K562 (cell line): Measurements from ENCODE around the gene TXNL4A. TPM values are rescaled to one million over a fixed set of nuclear protein-coding genes. Genes with fewer than 3 reads are reported as not detected.

Experiments used
- ATF1 ChIP-seq, 2 experiments: fragments of 450-650 bp in 1 of 2; IDR thresholded peaks; 2 replicates each; pipeline ENCODE4 v1.6.1; 2016; ENCODE audit warnings: missing compliant biosample characterization in 1 of 2, missing genetic modification characterization in 1 of 2
- CSDE1 ChIP-seq, 2 experiments: fragments of 450-650 bp; IDR thresholded peaks; 2 replicates each; pipeline ENCODE4 v1.6.1; 2016; ENCODE audit warnings: mild to moderate bottlenecking in 1 of 2
- E2F6 ChIP-seq, 2 experiments: IDR thresholded peaks; 2 replicates each; pipeline ENCODE4 v1.6.1; 2011; ENCODE audit warnings: borderline replicate concordance in 1 of 2, control low read depth in 1 of 2, low read depth in 1 of 2, low read length in 1 of 2, mild to moderate bottlenecking in 1 of 2, mixed read lengths in 1 of 2, moderate library complexity in 1 of 2; ENCODE audit not compliant: insufficient read depth in 1 of 2, insufficient read length in 1 of 2, poor library complexity in 1 of 2, severe bottlenecking in 1 of 2; ENCODE audit errors: extremely low read depth in 1 of 2
- ESRRB ChIP-seq: fragments of 250-450 bp; sonication (Bioruptor Pico); IDR thresholded peaks from 2 replicates; pipeline ENCODE4 v1.5.0; 2020; ENCODE audit warnings: mild to moderate bottlenecking, moderate library complexity, borderline replicate concordance
- HMGN3 ChIP-seq: IDR thresholded peaks from 2 replicates; pipeline ENCODE4 v1.6.1; 2011; ENCODE audit warnings: borderline replicate concordance, low read depth, mild to moderate bottlenecking, mixed read lengths, low read length; ENCODE audit not compliant: insufficient read length; ENCODE audit errors: extremely low read depth
- ILK ChIP-seq: fragments of 450-650 bp; IDR thresholded peaks from 2 replicates; pipeline ENCODE4 v1.6.1; 2016; ENCODE audit warnings: missing genetic modification characterization, low read depth, mild to moderate bottlenecking, missing compliant biosample characterization, moderate library complexity, borderline replicate concordance
- JUN ChIP-seq, 2 experiments: sonication (generic) in 1 of 2; formaldehyde crosslinking in 1 of 2; IDR thresholded peaks; 2 replicates each; pipeline versions ENCODE4 v1.6.1 to v1.8.0; 2012 to 2022; ENCODE audit warnings: borderline replicate concordance in 2 of 2, mild to moderate bottlenecking in 2 of 2, improper control_type of control experiment in 1 of 2, low read depth in 1 of 2, low read length in 1 of 2, missing genetic modification reagents in 1 of 2
- MTA3 ChIP-seq: fragments of 450-650 bp; formaldehyde crosslinking; IDR thresholded peaks from 2 replicates; pipeline ENCODE4 v1.6.1; 2017; ENCODE audit warnings: mild to moderate bottlenecking, borderline replicate concordance
- MYBL2 ChIP-seq, 2 experiments: fragments of 450-650 bp in 1 of 2; sonication (generic) in 1 of 2; formaldehyde crosslinking in 1 of 2; IDR thresholded peaks; 2 replicates each; pipeline versions ENCODE4 v1.6.1 to v1.8.1; 2017 to 2022; ENCODE audit warnings: borderline replicate concordance in 1 of 2, inconsistent platforms in 1 of 2, low read depth in 1 of 2, mild to moderate bottlenecking in 1 of 2, missing genetic modification reagents in 1 of 2, moderate library complexity in 1 of 2
- NCOR1 ChIP-seq: fragments of 450-650 bp; IDR thresholded peaks from 2 replicates; pipeline ENCODE4 v1.6.1; 2016; ENCODE audit warnings: mild to moderate bottlenecking, moderate library complexity
- NONO ChIP-seq, 2 experiments: fragments of 200-400 bp in 1 of 2; fragments of 450-650 bp in 1 of 2; formaldehyde crosslinking in 1 of 2; IDR thresholded peaks; 2 replicates each; pipeline ENCODE4 v1.6.1; 2017; ENCODE audit warnings: low read depth in 2 of 2, mild to moderate bottlenecking in 2 of 2, moderate library complexity in 2 of 2, low read length in 1 of 2
- POLR2A ChIP-seq: fragments of 450-650 bp; conservative IDR thresholded peaks from 2 replicates; pipeline ENCODE4 v1.6.1; 2016
- POLR2AphosphoS5 ChIP-seq: IDR thresholded peaks from 2 replicates; pipeline ENCODE4 v1.6.1; 2011; ENCODE audit warnings: mild to moderate bottlenecking, low read depth, low read length, moderate library complexity; ENCODE audit not compliant: control insufficient read depth, insufficient read depth
- SLC30A9 ChIP-seq: fragments of 250-450 bp; sonication (Bioruptor Pico); IDR thresholded peaks from 2 replicates; pipeline ENCODE4 v1.8.0; 2022; ENCODE audit warnings: mild to moderate bottlenecking, moderate library complexity
- SMAD4 ChIP-seq: fragments of 250-450 bp; sonication (Bioruptor Pico); conservative IDR thresholded peaks from 2 replicates; pipeline ENCODE4 v1.8.0; 2021; ENCODE audit warnings: inconsistent platforms, mild to moderate bottlenecking, moderate library complexity
- TAF1 ChIP-seq: IDR thresholded peaks from 2 replicates; pipeline ENCODE4 v1.6.1; 2011; ENCODE audit warnings: mild to moderate bottlenecking, low read length, moderate library complexity; ENCODE audit not compliant: insufficient read depth, control insufficient read depth, severe bottlenecking; ENCODE audit errors: extremely low read depth
- TARDBP ChIP-seq: fragments of 450-650 bp; IDR thresholded peaks from 2 replicates; pipeline ENCODE4 v1.6.1; 2016
- polyA plus RNA-seq, 8 experiments: library from polyadenylated mRNA; depleted of rRNA in 4 of 8; stranded (reverse) in 5 of 8; unstranded in 3 of 8; fragments of >200 nt; fragmentation: Nextera tagmentation in 2 of 8; fragmentation: Illumina TruSeq in 1 of 8; extraction: Ambion mirVana in 2 of 8; extraction: Trizol in 1 of 8; gene quantifications; 2 replicates each; pipeline versions ENCODE4 v1.2.1 to v1.2.3, GENCODE V29; 2011 to 2014; ENCODE audit warnings: inconsistent platforms in 1 of 8, missing spikeins in 1 of 8
- total RNA-seq, 7 experiments: library from RNA; depleted of rRNA in 6 of 7; stranded (reverse); fragments of >200 nt in 6 of 7; fragmentation: Illumina TruSeq in 2 of 7; extraction: Trizol in 2 of 7; gene quantifications; 2 replicates each; pipeline versions ENCODE4 v1.2.1 to v1.2.3, GENCODE V29; 2011 to 2021; ENCODE audit warnings: low replicate concordance in 1 of 7
- TF ChIP-seq, protein P1 (sequence below): fragments of 250-450 bp; sonication (Bioruptor Pico); IDR thresholded peaks from 2 replicates; pipeline ENCODE4 v1.4.0; 2020
- TF ChIP-seq, protein P2 (sequence below): fragments of 250-450 bp; sonication (Bioruptor Pico); IDR thresholded peaks from 2 replicates; pipeline ENCODE4 v1.8.0; 2021; ENCODE audit warnings: mild to moderate bottlenecking, moderate library complexity

The TXNL4A gene
- total and polyA plus RNA-seq, 9 of the 15 experiments (the other 6 are each of a cell fraction or from before 2014, with no cell fraction given), result 27.0 to 132 (median 87.5) TPM

GRCh38 chr18:79951545-79952455 lies 36.6 kb downstream of the TXNL4A start, which contains the start of gene SLC66A2 (continued):
- TF ChIP-seq, protein P1, sequence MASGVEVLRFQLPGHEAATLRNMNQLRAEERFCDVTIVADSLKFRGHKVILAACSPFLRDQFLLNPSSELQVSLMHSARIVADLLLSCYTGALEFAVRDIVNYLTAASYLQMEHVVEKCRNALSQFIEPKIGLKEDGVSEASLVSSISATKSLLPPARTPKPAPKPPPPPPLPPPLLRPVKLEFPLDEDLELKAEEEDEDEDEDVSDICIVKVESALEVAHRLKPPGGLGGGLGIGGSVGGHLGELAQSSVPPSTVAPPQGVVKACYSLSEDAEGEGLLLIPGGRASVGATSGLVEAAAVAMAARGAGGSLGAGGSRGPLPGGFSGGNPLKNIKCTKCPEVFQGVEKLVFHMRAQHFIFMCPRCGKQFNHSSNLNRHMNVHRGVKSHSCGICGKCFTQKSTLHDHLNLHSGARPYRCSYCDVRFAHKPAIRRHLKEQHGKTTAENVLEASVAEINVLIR (CRISPR knock-in tag), result peak; percentile 69; the same call in 1 of the 2 replicates
- peak in 1 of 2 experiments; percentile 22; a peak in 1 of 4 replicates for TF ChIP-seq NONO (IDR thresholded peaks at IDR 0.05; ENCODE audit: low read depth in 2 of 2, low read length in 1 of 2)
- no peak for TF ChIP-seq MYBL2 (IDR thresholded peaks at IDR 0.05; ENCODE audit: low read depth)
- TF ChIP-seq MYBL2 (CRISPR knock-in tag; IDR thresholded peaks at IDR 0.05; ENCODE audit: borderline replicate concordance), result no peak
- TF ChIP-seq TARDBP, result no peak
- 0 out of 2 replicates have a peak, but pooled peaks have one; percentile 23 for TF ChIP-seq SMAD4 (CRISPR knock-in tag)
- peak; percentile 56 for TF ChIP-seq TAF1
- no peak for TF ChIP-seq ESRRB (CRISPR knock-in tag)
- no peak for TF ChIP-seq MTA3
- no peak for TF ChIP-seq POLR2AphosphoS5
- peak; percentile 11 for TF ChIP-seq HMGN3
- peak in 1 of 2 experiments; percentile 58 for TF ChIP-seq E2F6 (IDR thresholded peaks at IDR 0.05; ENCODE audit: borderline replicate concordance in 1 of 2, extremely low read depth in 1 of 2, insufficient read depth in 1 of 2, insufficient read length in 1 of 2, low read depth in 1 of 2, low read length in 1 of 2, poor library complexity in 1 of 2, severe bottlenecking in 1 of 2)
- TF ChIP-seq, protein P2, sequence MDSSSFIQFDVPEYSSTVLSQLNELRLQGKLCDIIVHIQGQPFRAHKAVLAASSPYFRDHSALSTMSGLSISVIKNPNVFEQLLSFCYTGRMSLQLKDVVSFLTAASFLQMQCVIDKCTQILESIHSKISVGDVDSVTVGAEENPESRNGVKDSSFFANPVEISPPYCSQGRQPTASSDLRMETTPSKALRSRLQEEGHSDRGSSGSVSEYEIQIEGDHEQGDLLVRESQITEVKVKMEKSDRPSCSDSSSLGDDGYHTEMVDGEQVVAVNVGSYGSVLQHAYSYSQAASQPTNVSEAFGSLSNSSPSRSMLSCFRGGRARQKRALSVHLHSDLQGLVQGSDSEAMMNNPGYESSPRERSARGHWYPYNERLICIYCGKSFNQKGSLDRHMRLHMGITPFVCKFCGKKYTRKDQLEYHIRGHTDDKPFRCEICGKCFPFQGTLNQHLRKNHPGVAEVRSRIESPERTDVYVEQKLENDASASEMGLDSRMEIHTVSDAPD (CRISPR knock-in tag), result no peak
- 0 out of 2 replicates have a peak, but pooled peaks have one; percentile 21 for TF ChIP-seq ATF1 (CRISPR knock-in tag; IDR thresholded peaks at IDR 0.05)
- peak; percentile 72 for TF ChIP-seq ATF1 (tag; IDR thresholded peaks at IDR 0.05)
- TF ChIP-seq SLC30A9 (CRISPR knock-in tag), result no peak
- TF ChIP-seq ILK (tag), result no peak
- TF ChIP-seq JUN (IDR thresholded peaks at IDR 0.05; ENCODE audit: borderline replicate concordance, low read depth, low read length), result no peak
- no peak for TF ChIP-seq JUN (CRISPR knock-in tag; IDR thresholded peaks at IDR 0.05; ENCODE audit: borderline replicate concordance)
- TF ChIP-seq POLR2A, result 0 out of 2 replicates have a peak, but pooled peaks have one; percentile 29
- TF ChIP-seq NCOR1, result no peak
- no peak for TF ChIP-seq CSDE1 (IDR thresholded peaks at IDR 0.05)
